Psoas muscle (tissue), 8 donors: Measurements from ENCODE around the gene RINT1. TPM values are rescaled to one million over a fixed set of nuclear protein-coding genes. Genes with fewer than 3 reads are reported as not detected.

Experiments
- ATAC-seq, 4 donors: fragments of 200-7000 bp; cut with Tn5 transposase; one replicate each; pipeline ENCODE4 v1.9.1; 2020; ENCODE audit warnings: moderate library complexity in 3 of 4, mild to moderate bottlenecking in 2 of 4
- DNase-seq, 2 donors: peaks; one replicate each; pipeline ENCODE4 v3.0.0-alpha.2; 2020
- H3K27ac ChIP-seq: fragments of 200-600 bp; one replicate; pipeline ENCODE4 v1.8.0; 2022
- H3K27me3 ChIP-seq, 3 donors: fragments of 200-600 bp in 1 of 3; one replicate each; pipeline versions ENCODE4 v1.6.1 to v1.8.0; 2013 to 2022; ENCODE audit warnings: low read length in 2 of 3, mild to moderate bottlenecking in 2 of 3, moderate library complexity in 1 of 3; ENCODE audit not compliant: insufficient read depth in 3 of 3
- H3K36me3 ChIP-seq, 2 donors: fragments of 200-600 bp in 1 of 2; one replicate each; pipeline versions ENCODE4 v1.6.1 to v1.8.0; 2013 to 2022; ENCODE audit warnings: low read depth in 1 of 2, mild to moderate bottlenecking in 1 of 2, moderate library complexity in 1 of 2; ENCODE audit not compliant: insufficient read depth in 1 of 2
- H3K4me1 ChIP-seq: fragments of 200-600 bp; one replicate; pipeline ENCODE4 v1.8.0; 2022
- H3K4me3 ChIP-seq: fragments of 200-600 bp; one replicate; pipeline ENCODE4 v1.8.0; 2022; ENCODE audit warnings: mild to moderate bottlenecking
- H3K9me3 ChIP-seq: fragments of 200-600 bp; one replicate; pipeline ENCODE4 v1.8.0; 2022
- WGBS, 3 donors: extraction: QIAGEN DNeasy Blood & Tissue Kit; methylation state at CpG; one replicate each; pipeline versions ENCODE4 v1.1.6 to v1.1.7; 2013; 5-methylcytosine and 5-hydroxymethylcytosine counted together
- intact Hi-C, 2 donors: fragments of 100-400 bp; cut with DNase I; formaldehyde crosslinking; loops; one replicate each; pipeline versions ENCODE4 v1.11.0 to v1.14.2; 2022
- polyA plus RNA-seq, 3 donors: library from polyadenylated mRNA; stranded (reverse); fragments of 200-250 nt; gene quantifications; one replicate each; pipeline ENCODE4 v1.2.3, GENCODE V29; 2013
- total RNA-seq, 4 donors: library from RNA; stranded (reverse); fragmentation: NEBNext Ultra II Directional in 2 of 4; extraction: Animal tissue kit (Norgen Biotek cat#: 25700) in 2 of 4; gene quantifications; one replicate each; pipeline versions ENCODE4 v1.2.1 to v1.2.4, GENCODE V29; 2021 to 2023
- TF ChIP-seq, protein P1 (sequence below): fragments of 200-600 bp; IDR thresholded peaks from one replicate; pipeline ENCODE4 v1.8.0; 2022; ENCODE audit warnings: antibody characterized with exemption
- donor health status: healthy with polysubstance abuse.
- donor health status: DM: no; HTN: no; CAD: no; lungs with moderate emphysema.
- donor health status: Bipolar disorder and iron deficiency.
- donor health status: healthy.
- donor health status: DM: yes; HTN: yes; CAD: no.
- donor health status: DM: no; HTN: no; CAD: no.
- donor health status: DM: no; HTN: no; CAD: no.
- donor health status: DM: yes; HTN: yes; CAD: no.

Gene RINT1
- total and polyA plus RNA-seq, 7 donors: 10.9 to 21.5 (median 19.7) TPM

DNA sequence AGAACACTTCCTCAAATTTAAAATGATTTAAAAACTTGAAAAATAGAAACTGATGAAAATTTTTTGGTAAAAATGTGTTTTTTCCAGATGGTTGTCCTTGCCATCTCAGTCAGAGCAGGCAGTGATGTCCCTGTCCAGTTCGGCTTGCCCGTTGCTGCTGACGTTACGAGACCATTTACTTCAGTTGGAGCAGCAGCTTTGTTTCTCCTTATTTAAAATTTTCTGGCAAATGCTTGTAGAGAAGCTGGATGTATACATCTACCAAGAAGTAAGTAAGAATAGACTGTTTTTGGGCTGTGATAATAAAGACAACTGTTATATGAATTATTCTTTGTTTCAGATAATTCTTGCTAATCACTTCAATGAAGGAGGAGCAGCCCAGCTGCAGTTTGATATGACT is 33.2 kb downstream of the RINT1 start:
- no peak overlapping the region for H3K4me3 ChIP-seq
- intact Hi-C loops: no loop called here
- no peak for DNase-seq
- 96 to 98% (median 96%) methylated on average over 4 of the region's 4 CpGs for WGBS, 3 donors
- H3K27ac ChIP-seq: no peak overlapping the region
- H3K4me1 ChIP-seq: no peaks in the 10 kb centered on the region
- ATAC-seq: no peak
- TF ChIP-seq, protein P1, sequence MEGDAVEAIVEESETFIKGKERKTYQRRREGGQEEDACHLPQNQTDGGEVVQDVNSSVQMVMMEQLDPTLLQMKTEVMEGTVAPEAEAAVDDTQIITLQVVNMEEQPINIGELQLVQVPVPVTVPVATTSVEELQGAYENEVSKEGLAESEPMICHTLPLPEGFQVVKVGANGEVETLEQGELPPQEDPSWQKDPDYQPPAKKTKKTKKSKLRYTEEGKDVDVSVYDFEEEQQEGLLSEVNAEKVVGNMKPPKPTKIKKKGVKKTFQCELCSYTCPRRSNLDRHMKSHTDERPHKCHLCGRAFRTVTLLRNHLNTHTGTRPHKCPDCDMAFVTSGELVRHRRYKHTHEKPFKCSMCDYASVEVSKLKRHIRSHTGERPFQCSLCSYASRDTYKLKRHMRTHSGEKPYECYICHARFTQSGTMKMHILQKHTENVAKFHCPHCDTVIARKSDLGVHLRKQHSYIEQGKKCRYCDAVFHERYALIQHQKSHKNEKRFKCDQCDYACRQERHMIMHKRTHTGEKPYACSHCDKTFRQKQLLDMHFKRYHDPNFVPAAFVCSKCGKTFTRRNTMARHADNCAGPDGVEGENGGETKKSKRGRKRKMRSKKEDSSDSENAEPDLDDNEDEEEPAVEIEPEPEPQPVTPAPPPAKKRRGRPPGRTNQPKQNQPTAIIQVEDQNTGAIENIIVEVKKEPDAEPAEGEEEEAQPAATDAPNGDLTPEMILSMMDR: no peak
- H3K36me3 ChIP-seq: peaks cover 3 to 93% of the 10 kb centered on the region in 2 donors
- H3K9me3 ChIP-seq: no peaks in the 10 kb centered on the region
- no peaks in the 10 kb centered on the region for H3K27me3 ChIP-seq

DNA sequence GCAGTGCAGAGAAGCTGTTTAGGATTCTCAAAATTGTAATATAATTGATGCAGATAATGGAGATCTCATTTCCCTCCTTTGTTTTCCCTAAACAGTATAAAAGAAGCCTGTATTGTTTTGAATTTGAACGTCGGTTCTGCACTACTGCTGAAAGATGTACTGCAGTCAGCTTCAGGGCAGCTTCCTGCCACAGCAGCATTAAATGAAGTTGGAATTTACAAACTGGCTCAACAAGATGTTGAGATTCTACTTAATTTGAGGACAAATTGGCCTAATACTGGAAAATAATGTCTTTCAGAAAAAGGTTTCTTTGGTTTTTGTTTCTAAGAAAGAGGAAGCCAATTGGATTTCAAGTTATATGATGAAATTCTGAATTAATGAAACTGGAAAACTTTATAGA is 35.0 kb downstream of the RINT1 start:
- no peak overlapping the region for H3K4me3 ChIP-seq
- H3K27me3 ChIP-seq: no peaks in the 10 kb centered on the region
- TF ChIP-seq, protein P1: no peak
- WGBS, 3 donors: 68 to 74% (median 74%) methylated on average over 2 of the region's 2 CpGs
- H3K4me1 ChIP-seq: no peaks in the 10 kb centered on the region
- H3K27ac ChIP-seq: no peak overlapping the region
- peaks cover 2 to 76% of the 10 kb centered on the region in 2 donors for H3K36me3 ChIP-seq
- intact Hi-C loops: no loop called here
- H3K9me3 ChIP-seq: no peaks in the 10 kb centered on the region
- no peak for DNase-seq
- ATAC-seq: no peak

DNA sequence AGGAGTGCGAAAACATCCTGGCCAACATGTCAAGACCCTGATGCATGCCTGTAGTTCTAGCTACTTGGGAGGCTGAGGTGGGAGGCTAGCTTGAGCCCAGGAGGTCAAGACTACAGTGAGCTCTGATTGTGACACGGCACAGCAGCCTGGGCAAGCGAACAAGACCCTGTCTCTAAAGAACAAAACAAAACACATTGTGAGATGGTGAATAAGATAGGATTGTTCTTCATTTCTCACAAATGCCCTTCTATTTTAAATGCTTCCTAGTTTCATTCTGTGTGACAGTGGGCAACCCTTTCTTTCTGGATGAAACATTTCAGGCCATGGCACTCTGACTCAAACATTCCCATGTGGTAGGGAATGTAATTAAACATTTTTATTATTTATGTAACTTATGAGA is 35.8 kb downstream of the RINT1 start:
- 95 to 98% (median 97%) methylated on average over 3 of the region's 3 CpGs for WGBS, 3 donors
- intact Hi-C loops: no loop called here
- Histone ChIP-seq H3K9me3 (no peaks in the 10 kb centered on the region), H3K27ac (no peak overlapping the region), H3K27me3 (no peaks in the 10 kb centered on the region), H3K36me3 (peaks cover 0 to 68% of the 10 kb centered on the region in 2 donors), H3K4me1 (no peaks in the 10 kb centered on the region), H3K4me3 (no peak overlapping the region)
- no peak for ATAC-seq
- no peak for DNase-seq
- TF ChIP-seq, protein P1: no peak

DNA sequence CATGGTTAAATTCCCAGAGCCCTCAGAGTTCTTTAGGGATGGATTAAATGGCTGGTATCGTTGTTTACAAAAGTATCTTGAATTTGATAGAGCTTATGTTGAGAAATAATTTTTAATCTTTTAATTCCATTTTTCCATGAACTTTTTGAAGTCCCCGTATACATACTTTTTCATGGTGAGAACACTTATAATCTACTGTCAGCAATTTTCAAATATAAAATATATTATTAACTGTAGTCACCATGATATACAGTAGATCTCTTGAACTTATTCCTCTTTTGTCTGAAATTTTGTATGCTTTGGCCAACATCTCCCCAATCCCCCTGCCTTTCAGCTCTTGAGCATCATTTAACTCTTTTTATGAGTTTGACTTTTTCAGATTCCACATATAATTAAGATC is 39.9 kb downstream of the RINT1 start:
- TF ChIP-seq, protein P1: no peak
- ATAC-seq: no peak
- Histone ChIP-seq H3K4me1 (no peaks in the 10 kb centered on the region), H3K36me3 (peaks cover 0 to 28% of the 10 kb centered on the region in 2 donors), H3K9me3 (no peaks in the 10 kb centered on the region), H3K27ac (no peak overlapping the region), H3K27me3 (no peaks in the 10 kb centered on the region), H3K4me3 (no peak overlapping the region)
- intact Hi-C loops: no loop called here
- 87 to 88% (median 87%) methylated on average over 2 of the region's 2 CpGs for WGBS, 3 donors
- DNase-seq: no peak

DNA sequence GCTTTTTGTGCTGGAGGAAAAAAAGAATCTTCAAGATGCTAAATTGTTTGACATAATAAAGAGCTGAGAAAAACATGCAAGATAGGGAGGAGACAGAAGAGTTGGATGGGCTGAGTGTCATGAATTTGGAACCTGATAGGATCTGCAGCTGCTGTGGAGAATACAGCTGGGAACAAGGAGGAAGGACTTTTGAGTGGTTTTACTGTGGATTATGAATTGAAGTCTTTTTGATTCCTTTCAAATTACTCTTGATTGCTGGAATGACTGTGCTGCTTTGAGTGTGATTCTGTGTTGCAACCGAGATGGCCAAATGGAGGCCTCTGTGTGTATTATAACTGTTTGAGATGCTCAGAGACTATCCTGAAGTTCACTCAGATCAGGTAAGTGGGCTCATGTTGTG is 45.2 kb downstream of the RINT1 start:
- Histone ChIP-seq H3K27me3 (peaks cover 0 to 4% (median 3%) of the 10 kb centered on the region in 3 donors), H3K4me1 (no peaks in the 10 kb centered on the region), H3K9me3 (no peaks in the 10 kb centered on the region), H3K27ac (no peak overlapping the region), H3K4me3 (no peak overlapping the region), H3K36me3 (no peaks in the 10 kb centered on the region)
- intact Hi-C loops: no loop called here
- TF ChIP-seq, protein P1: no peak
- ATAC-seq (no peak), DNase-seq (no peak)
- 27 to 55% (median 41%) methylated on average over 1 of the region's 1 CpG for WGBS, 3 donors
